Lower lobe of right lung (tissue), 2 donors: ENCODE data around the gene LSAMP. TPM values are rescaled to one million over a fixed set of nuclear protein-coding genes. Genes with fewer than 3 reads are reported as not detected.

Experiments
- ATAC-seq, 2 donors: fragments of 200-7000 bp; cut with Tn5 transposase; one replicate each; pipeline ENCODE4 v1.9.1; 2020 to 2022; ENCODE audit warnings: mild to moderate bottlenecking in 2 of 2, moderate library complexity in 2 of 2
- DNase-seq: peaks from one replicate; pipeline ENCODE4 v3.0.0-alpha.2; 2020
- H3K27ac ChIP-seq: fragments of 200-600 bp; one replicate; pipeline ENCODE4 v1.8.0; 2022
- H3K27me3 ChIP-seq: fragments of 200-600 bp; one replicate; pipeline ENCODE4 v1.8.0; 2022; ENCODE audit warnings: low read depth
- H3K36me3 ChIP-seq: fragments of 200-600 bp; one replicate; pipeline ENCODE4 v1.8.0; 2022; ENCODE audit warnings: mild to moderate bottlenecking
- H3K4me1 ChIP-seq: fragments of 200-600 bp; one replicate; pipeline ENCODE4 v1.8.0; 2022
- H3K4me3 ChIP-seq: fragments of 200-600 bp; one replicate; pipeline ENCODE4 v1.8.0; 2022; ENCODE audit warnings: mild to moderate bottlenecking
- H3K9me3 ChIP-seq: fragments of 200-600 bp; one replicate; pipeline ENCODE4 v1.8.0; 2022
- CTCF ChIP-seq: fragments of 200-600 bp; IDR thresholded peaks from one replicate; pipeline ENCODE4 v1.8.0; 2022; ENCODE audit warnings: antibody characterized with exemption, mild to moderate bottlenecking
- intact Hi-C: fragments of 100-400 bp; cut with DNase I; formaldehyde crosslinking; loops from one replicate; pipeline ENCODE4 v1.11.0; 2022
- total RNA-seq: library from RNA; stranded (reverse); fragmentation: NEBNext Ultra II Directional; extraction: Animal tissue kit (Norgen Biotek cat#: 25700); gene quantifications from one replicate; pipeline ENCODE4 v1.2.1, GENCODE V29; 2021
- donor health status: DM: no; HTN: yes; CAD: no; lungs with severe emphysema.

Gene LSAMP
- total RNA-seq, 1 donor from 2014 or later, result 20.1 TPM

- no peak for TF ChIP-seq CTCF
- intact Hi-C loops, result no loop called here
- Histone ChIP-seq H3K36me3 (no peaks in the 10 kb centered on the region), H3K4me1 (no peaks in the 10 kb centered on the region), H3K4me3 (no peak overlapping the region), H3K9me3 (no peaks in the 10 kb centered on the region), H3K27ac (no peak overlapping the region), H3K27me3 (no peaks in the 10 kb centered on the region)
- no peak for DNase-seq
- ATAC-seq, result no peak
Measured at GRCh38 chr3:116046350-116046749, 398.9 kb downstream of the LSAMP start.

GRCh38 chr3:116045314-116045713 is 400.0 kb downstream of the LSAMP start:
- intact Hi-C loops, result no loop called here
- no peak overlapping the region for H3K27ac ChIP-seq
- no peaks in the 10 kb centered on the region for H3K27me3 ChIP-seq
- H3K36me3 ChIP-seq, result no peaks in the 10 kb centered on the region
- DNase-seq (no peak), ATAC-seq (no peak)
- no peak for TF ChIP-seq CTCF
- H3K4me1 ChIP-seq, result no peaks in the 10 kb centered on the region
- no peaks in the 10 kb centered on the region for H3K9me3 ChIP-seq
- H3K4me3 ChIP-seq, result no peak overlapping the region

- Histone ChIP-seq H3K36me3 (no peaks in the 10 kb centered on the region), H3K27me3 (no peaks in the 10 kb centered on the region), H3K27ac (no peak overlapping the region), H3K4me1 (no peaks in the 10 kb centered on the region), H3K4me3 (no peak overlapping the region), H3K9me3 (no peaks in the 10 kb centered on the region)
- ATAC-seq (no peak), DNase-seq (no peak)
- intact Hi-C loops, result no loop called here
- TF ChIP-seq CTCF, result no peak
Measured at GRCh38 chr3:116040152-116040551, 405.1 kb downstream of the LSAMP start.

DNA sequence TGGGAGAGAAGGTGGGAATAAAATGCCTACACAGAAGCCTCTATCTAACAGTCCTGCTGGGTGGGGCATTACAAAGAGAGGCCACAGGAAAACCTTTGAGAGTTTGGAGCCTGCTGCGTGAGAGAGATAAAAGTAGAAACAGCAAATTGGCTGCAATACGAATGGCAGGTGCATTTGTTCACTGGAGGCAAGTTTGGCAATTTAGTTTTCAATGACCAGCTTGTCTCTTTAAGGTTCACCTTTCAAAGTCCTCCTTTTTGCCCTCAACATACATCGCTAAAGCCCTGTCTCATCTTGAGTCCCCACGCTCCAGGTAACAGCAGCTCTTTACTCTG is 405.7 kb downstream of the LSAMP start:
- no peak overlapping the region for H3K4me3 ChIP-seq
- H3K27me3 ChIP-seq, result no peaks in the 10 kb centered on the region
- DNase-seq (no peak), ATAC-seq (no peak)
- H3K4me1 ChIP-seq, result no peaks in the 10 kb centered on the region
- TF ChIP-seq CTCF, result no peak
- no peak overlapping the region for H3K27ac ChIP-seq
- H3K36me3 ChIP-seq, result no peaks in the 10 kb centered on the region
- H3K9me3 ChIP-seq, result no peaks in the 10 kb centered on the region
- intact Hi-C loops, result no loop called here

GRCh38 chr3:116038968-116039650 is 406.2 kb downstream of the LSAMP start:
- ATAC-seq (no peak), DNase-seq (no peak)
- H3K27me3 ChIP-seq, result no peaks in the 10 kb centered on the region
- no peak for TF ChIP-seq CTCF
- intact Hi-C loops, result no loop called here
- no peaks in the 10 kb centered on the region for H3K9me3 ChIP-seq
- no peaks in the 10 kb centered on the region for H3K36me3 ChIP-seq
- no peak overlapping the region for H3K27ac ChIP-seq
- H3K4me3 ChIP-seq, result no peak overlapping the region
- H3K4me1 ChIP-seq, result no peaks in the 10 kb centered on the region
